Measurements from ENCODE around the gene SPCS3.
"Not testable (repeated sequence)": the region's sequence is repeated elsewhere in the genome, so short reads cannot be mapped to it uniquely, and the experiment has no call there.

Gene SPCS3

DNA sequence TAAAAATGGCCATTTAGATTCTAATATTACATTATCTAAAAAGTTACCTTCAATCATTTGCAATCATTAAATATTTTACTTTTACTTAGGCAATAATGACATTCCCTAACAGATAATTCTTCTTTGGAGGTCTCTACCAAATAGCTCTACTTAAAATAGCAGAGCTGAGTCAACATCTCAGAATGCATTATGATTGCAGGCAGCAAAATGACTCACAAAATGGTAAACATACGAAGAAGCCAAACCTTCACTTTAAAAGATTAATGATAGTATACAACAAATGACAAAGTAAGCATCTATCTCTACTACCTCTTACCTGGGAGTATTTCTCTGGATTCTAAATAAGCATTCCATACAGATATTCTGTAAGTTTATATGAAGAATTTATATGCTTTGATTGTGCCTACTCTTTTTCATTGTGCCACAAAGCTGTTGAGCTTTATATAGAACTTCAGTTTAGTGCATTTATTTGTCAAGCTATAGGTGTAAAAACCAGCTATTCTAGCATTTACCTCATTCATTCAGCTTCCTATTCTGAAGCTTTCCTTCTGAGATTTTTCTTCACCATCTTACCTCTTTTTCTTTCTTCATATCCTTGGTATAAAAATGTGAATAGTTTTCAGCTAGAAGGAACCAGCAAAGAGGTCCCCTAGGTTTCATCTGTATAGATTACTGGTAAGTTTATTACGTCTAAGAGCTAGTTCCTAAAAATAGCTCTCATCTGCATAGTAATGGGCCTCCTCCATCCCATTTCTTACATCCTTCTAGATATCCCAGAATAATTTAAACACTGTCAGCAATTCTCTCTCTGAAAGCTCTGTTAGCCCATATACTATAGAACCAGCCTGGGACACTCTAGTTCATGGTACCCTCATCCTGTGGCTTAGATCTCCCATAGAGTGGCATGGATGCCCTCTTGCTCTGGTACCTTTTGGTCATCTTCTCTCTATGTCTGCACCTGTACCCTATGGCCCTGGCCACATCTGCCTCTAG is 17.2 kb upstream of the SPCS3 start:
- H3K4me3 ChIP-seq (ENCODE audit: low read depth, low read length), result no peak overlapping the region
- DNase-seq (ENCODE audit: low read depth), result peak; percentile 47

DNA sequence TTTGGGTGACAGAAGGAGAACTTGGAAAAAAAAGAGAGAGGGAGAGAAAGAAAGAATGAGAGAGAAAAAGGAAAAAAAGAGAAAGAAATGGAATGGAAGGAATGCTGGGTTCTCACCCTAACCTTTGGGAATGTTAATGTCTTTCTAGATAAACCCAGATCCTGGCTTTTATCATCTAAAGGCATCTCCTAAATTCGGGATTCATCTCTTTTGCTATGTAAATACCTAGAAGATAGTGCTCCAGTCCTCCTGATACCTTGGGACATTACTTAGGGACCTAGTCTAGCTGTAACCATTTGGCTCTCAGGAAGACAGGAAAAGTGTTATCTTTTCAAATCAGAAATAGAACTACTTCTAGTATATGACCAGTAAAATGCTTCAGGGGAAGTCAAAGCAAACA is 15.8 kb upstream of the SPCS3 start:
- no peak for DNase-seq (ENCODE audit: low read depth)
- no peak overlapping the region for H3K4me3 ChIP-seq (ENCODE audit: low read depth, low read length)

DNA sequence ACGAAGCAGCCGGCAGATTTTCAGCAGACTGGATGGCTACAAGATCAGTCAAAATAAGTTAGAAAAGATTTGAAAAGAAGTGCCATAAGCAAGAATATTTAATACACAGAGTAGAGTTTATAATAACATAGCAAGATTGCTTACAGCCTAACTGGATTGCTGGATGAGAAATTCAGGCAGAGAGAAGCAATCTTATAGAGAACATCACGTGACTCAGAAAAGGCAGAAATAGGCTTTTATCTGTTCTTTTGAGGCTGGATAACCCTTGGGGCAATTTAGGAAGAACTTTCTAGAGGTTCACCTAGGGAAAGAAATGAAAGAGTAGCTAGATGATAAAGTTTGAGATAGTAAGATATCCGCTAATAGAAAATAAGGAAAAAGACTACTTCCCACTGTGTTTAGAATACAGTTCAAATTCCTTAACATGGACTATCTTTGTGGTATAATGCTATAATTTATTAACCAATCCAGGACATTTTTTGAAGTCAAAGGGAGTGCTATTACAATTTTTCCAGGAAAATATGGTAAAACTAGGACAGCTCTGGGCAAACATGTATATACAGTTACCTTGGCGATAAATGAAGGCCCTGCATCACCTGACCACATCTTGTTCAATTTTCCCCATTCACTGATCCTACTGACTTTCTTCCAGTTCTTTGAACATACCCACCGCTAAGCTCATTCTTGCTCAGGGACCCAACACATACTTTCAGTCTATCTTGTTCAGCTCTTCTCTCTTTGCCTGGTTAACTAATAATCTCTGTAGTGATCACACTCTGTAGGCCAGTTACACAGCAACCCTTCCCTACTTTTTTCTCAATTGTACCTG is 12.7 kb upstream of the SPCS3 start:
- no peak overlapping the region for H3K4me3 ChIP-seq (ENCODE audit: low read depth, low read length)
- DNase-seq (ENCODE audit: low read depth), result no peak

DNA sequence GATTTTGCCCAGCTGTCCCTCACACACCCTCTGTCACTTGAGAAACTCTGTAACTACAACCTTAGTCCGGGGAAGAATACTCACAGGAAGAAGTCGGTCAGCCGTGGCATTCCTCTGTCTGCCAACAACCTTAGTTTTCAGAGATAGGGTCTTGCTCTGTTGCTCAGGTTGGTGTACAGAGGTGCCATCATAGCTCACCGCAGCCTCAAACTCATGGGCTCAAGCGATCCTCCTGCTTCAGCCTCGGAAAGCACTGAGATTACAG is 12.2 kb upstream of the SPCS3 start:
- no peak for DNase-seq (ENCODE audit: low read depth)
- H3K4me3 ChIP-seq (ENCODE audit: low read depth, low read length), result no peak overlapping the region

DNA sequence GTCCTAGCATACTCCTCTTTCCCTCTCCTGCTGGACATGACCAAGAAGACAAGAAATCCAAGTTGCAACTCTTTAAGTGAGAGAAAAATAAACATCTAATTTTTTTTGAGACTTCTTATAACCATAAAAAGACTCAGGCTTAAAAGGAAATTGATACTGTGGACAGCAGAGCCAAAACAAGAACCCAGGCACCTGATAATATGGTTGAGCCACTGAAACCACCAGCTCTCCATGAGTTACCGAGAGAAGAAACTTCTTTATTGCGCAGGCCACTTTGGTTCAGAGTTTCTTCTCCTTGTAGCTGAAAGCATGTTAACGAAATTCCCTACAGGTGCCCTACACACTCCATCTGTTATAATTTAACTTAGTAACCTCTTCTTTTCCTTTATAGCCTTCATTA is 11.3 kb upstream of the SPCS3 start:
- H3K4me3 ChIP-seq (ENCODE audit: low read depth, low read length), result no peak overlapping the region
- DNase-seq (ENCODE audit: low read depth), result no peak

DNA sequence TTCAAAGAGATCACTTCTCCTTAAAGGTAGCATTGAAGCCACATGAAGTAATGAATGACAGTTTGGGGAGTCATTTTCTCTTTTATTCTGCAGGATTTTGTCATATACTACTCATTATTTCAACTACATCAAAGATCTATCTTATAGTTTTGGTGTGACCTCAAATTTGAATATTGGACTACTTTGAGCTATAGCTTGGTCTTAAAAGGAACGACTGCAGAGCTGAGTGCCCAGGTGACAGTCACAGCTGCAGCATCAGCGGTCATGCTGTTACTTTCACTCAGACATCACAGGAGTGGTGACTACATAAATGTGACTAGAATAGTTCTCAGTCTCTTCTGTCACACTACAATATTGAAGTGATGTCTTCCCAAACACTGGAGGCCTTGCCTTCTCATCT is 10.7 kb upstream of the SPCS3 start:
- no peak for DNase-seq (ENCODE audit: low read depth)
- no peak overlapping the region for H3K4me3 ChIP-seq (ENCODE audit: low read depth, low read length)

DNA sequence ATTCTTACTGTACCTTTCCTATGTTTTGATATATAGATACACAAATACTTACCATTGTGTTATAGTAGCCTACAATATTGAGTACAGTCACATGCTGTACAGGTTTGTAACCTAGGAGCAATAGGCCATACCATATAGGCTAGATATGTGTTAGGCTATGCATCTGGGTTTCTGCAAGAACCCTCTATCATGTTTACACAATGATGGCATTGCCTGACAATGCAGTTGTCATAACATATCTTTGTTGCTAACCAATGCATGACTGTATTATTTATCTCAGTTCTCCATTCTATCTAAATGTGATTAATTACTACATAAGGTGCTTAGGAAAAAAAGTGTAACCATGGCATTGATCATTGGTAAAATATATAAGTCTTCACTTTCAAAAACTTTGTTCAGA is 10.0 kb upstream of the SPCS3 start:
- DNase-seq (ENCODE audit: low read depth), result no peak
- H3K4me3 ChIP-seq (ENCODE audit: low read depth, low read length), result no peak overlapping the region

DNA sequence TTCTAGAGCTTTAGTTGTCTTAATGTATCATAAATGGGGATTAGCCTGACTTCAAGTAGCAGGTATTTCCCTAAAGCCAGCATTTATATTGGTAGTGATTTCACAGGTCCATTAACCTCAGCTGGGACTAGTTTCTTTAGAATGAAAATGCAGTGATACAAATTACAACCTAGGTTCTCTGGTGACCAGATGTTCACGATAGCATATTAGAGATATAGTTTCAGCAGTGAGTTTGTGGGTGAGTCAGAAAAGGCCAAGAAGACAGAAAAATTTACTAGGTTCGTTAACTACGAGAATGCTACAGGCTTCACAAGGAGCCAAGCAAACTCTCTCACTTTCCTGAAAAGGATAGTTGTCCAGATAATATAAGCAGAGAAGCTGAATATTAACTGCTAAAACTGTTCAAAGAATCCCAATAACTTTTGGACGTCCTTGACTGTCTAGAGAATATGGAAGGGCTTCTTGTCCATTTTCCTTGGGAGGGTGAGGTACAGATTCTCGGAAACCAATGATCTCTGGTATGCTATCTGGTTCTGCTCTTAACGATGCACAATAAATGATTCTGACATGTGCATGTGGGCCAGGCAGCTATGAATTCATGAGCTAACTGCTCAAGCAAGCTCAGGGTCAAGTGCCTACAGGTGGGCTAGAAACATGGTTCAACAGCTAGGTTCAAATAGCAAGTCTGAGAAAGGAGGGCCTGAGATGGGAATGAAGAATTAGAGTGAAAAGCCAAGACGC is 6.0 kb upstream of the SPCS3 start:
- no peak for DNase-seq (ENCODE audit: low read depth)
- H3K4me3 ChIP-seq (ENCODE audit: low read depth, low read length), result no peak overlapping the region

DNA sequence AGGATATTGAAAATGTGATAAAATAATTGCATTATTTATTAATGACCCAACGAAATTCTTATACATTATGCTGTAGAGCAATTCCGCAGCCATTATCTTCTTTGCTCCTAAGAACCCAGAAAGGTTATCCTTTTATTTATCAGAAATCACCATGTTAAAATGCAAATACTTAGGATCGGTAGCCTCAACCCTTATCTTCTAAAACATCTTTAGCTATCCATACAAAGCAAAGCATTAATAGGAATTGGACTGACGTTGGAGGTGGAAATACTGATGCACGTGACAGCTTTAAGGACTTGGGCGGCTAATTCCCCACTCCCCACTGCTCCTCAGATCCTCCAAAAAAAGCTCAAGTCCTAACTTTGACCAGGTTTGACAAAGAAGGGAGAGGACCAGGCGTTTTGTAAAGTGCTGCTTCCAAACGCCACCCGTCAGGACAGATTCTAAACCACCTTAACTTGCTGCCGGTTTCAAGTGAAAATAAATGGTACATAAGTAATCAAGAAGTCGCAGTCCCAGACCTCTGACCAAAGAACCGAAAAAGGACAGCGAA is 539 bp upstream of the SPCS3 start:
- H3K4me3 ChIP-seq (ENCODE audit: low read depth, low read length), result peak overlapping the region; percentile 93

DNA sequence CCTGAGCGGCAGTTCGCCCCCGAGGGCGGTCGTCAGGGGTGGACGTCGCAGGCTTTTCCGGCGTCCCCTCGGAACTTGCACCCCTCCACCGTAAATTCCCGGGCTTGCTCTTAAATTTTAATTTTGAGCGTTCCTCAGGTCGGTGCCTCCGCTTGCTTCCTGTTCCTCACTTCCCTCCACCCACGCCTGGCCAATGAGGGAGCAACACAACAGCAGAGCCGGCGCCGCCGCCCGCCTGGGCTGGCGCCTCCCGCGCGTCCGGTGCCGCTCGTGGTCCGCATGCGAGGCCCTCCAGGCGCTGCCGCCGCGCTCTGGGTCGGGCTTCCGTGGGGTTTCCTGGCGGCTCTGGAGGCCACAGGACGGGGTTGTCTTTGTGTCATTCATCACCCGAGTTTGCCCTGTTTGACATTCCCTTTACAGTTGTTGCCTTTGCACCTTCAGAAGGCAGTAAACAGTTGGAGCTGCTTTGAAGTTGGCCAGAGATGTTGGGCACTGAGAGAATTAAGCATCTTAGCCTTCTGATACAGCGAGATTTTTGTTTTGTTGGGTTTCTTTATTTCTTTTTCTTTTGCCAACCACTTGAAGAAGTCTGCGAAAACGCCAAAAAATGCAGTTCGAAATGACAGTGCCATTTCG is 692 bp downstream of the SPCS3 start:
- peak; percentile 73 for DNase-seq (ENCODE audit: low read depth)
- peak overlapping the region; percentile 93 for H3K4me3 ChIP-seq (ENCODE audit: low read depth, low read length)

More for the DNA sequence above, 539 bp upstream of the SPCS3 start:
- DNase-seq (ENCODE audit: low read depth), result no peak

DNA sequence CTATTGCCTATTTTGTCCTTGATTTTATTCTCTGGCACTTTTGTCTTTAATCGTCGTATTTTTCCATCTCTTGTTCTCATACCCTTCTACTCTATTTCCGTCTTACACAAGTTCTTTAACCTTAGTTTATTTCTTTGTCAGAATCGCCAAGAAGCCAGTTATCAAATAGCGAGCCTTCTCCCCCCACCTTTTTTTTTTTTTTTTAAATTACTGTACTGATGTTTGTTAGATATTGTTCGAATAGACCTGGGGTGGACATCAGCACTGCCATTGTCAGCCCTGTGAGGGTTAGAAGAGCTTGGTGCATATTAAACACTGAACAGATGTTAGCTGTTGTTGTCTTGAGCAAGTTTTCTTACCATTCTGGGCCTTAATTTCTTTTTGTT is 1.2 kb downstream of the SPCS3 start:
- DNase-seq (ENCODE audit: low read depth), result no peak

DNA sequence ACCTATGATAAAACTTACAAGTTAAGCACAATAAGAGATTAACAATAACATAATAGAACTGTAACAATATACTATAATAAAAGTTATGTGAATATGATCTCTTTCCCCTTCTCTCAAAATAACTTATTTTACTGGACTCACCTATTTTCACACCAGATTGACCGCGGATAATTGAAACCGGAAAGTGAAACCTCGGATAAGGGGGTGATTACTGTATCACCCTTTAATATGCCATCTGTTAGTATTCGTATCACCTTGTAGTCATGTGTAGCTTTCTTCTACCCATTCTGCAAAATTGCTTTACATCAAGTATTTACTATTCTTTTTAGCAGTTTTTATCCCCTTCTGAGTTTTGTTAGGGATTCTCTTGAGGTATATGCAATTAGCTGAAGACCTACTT is 1.8 kb downstream of the SPCS3 start:
- no peak for DNase-seq (ENCODE audit: low read depth)
- peak overlapping the region; percentile 93 for H3K4me3 ChIP-seq (ENCODE audit: low read depth, low read length)

More for the DNA sequence above, 1.2 kb downstream of the SPCS3 start:
- H3K4me3 ChIP-seq (ENCODE audit: low read depth, low read length), result peak overlapping the region; percentile 93

DNA sequence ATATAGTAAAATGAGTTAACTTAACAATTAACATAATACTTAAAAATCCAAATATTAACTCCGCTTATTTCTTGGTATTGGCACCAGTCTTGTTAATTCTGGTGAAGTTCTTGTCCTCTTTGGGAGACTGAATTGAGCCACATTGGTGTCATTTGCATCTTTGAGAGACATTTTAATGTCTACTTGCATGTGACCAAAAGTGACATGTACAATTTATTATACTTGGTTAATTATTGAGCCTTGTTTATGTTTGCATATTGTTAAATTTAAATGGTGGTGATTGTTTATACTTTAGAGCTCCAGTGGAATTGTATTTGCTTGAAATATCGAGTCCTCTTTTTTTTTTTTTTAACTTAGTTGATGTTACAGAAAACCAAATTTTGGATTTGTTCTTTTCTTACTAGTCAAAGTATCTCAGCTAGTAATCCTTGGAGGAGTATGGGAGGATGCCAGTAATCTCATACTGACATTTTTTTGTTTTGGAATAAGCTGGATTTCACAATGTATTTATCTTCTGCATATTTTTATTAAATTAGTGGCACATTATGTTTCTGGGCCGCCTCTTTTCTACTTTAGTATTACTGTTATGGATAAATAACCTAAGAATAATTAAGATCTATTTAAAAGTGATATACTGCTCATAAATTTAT is 3.9 kb downstream of the SPCS3 start:
- no peak for DNase-seq (ENCODE audit: low read depth)
- H3K4me3 ChIP-seq (ENCODE audit: low read depth, low read length), result no peak overlapping the region

DNA sequence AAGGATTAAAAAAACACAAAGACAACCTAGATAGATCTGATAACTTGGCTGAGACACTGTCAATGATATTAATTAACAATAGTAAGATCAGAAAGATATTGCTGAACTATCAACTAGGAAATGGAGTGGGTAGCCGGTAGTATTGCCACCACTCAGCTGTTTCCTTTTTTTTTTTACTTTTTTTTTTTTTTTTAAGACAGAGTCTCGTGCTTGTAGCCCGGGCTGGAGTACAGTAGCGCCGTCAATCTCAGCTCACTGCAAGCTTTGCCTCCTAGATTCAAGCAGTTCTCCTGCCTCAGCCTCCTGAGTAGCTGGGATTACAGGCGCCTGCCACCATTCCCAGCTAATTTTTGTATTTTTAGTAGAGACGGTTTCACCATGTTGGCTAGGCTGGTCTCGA is 5.1 kb downstream of the SPCS3 start:
- H3K4me3 ChIP-seq (ENCODE audit: low read depth, low read length); DNase-seq (ENCODE audit: low read depth): not testable (repeated sequence)

DNA sequence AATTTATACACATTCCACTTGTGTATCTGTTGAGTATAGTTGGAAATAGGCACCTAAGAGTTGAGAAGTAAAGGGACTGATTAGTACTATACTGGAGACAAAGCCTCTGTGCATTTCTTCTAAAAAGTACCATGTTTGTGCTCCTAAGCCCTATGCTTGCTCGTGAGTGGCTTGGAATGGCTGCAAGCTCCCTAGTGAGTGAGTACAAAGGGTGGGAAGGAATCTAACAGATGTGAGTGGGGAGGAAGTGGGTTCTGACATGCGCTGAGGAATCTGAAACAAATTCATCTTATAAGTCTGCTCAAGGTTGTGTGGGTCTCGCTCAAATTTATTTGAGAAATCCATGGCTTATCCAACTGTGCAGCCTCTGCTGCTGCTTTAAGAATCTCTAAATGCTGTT is 13.3 kb downstream of the SPCS3 start:
- DNase-seq (ENCODE audit: low read depth), result no peak
- H3K4me3 ChIP-seq (ENCODE audit: low read depth, low read length), result no peak overlapping the region

DNA sequence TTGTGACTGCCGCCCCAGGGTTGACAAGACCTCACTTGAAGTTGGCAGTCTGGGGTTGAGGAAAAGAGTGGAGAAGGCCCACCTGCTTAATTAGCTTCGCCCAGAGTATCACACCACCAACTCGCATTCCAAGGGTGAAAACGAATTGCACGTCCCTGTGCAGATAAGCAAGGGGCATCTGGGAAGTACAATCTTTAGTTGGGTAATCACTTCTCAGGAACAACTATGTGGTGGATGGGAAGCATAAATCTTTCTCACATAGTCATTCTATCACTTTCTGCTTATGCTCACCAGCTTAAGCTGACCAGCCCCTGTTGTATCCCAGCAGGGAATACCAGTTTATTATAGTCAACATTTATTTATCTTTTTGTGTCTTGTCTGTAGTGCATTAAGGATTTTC is 14.3 kb downstream of the SPCS3 start:
- H3K4me3 ChIP-seq (ENCODE audit: low read depth, low read length), result no peak overlapping the region
- DNase-seq (ENCODE audit: low read depth), result no peak

DNA sequence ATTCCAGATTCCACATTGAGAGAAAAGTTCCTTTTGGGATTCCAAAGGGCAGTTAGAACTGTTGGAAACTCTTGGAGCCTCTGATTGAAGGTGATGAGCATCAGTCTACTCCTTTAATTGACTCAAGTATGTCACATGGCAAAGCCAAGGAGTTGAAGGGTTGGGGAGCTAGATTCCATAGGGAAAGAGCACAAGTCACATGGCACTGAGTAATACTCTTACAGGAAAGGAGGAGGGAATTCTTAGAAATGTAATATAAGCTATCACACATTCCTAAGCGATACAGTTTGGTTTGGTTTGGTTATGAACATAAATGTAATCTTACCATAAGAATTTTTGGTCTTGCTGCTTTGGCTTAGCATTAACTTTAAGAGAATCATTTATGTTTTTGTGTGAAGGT is 15.7 kb downstream of the SPCS3 start:
- no peak overlapping the region for H3K4me3 ChIP-seq (ENCODE audit: low read depth, low read length)
- DNase-seq (ENCODE audit: low read depth), result no peak

DNA sequence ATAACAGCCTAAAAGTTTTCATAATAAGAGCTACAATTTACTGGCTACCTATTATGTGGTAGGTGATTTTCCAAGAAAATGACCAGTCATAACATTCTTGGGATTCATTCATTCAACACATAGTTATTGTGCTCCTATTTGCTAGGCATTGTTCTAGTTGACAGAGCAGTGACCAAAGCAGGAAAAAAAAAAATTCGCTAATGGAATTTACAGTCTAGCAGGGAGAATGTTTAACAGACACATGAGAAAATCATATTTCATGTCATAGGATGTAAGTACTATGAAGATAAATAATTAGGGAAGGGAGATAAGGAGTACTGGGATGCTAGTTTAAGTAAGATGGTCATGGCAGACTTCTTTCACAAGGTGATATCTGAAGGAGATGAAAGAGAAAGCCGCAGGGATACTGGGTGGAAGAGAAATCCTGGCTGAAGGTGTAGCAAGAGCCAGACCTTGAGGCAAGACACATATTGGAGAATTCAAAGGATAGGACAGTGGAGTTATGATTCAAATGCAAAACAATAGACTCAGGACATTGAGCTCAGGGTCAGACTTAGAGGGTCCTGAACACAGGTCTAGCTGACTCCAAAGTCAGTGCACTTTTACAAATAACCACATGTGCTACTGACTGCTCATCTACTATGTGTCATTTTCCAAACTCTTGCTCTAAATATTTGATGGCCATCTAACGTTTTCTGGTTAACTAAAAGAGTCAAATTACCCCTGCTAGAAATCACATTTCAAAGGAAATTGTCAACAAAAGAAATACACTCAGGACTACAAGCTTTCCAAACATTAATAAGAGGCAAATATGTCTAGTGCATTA is 20.4 kb downstream of the SPCS3 start:
- DNase-seq (ENCODE audit: low read depth), result no peak

More for the DNA sequence above, 20.4 kb downstream of the SPCS3 start:
- no peak overlapping the region for H3K4me3 ChIP-seq (ENCODE audit: low read depth, low read length)
